GM18502 (cell line): ENCODE data around the gene UPK1A.
"Not testable (repeated sequence)": the region's sequence is repeated elsewhere in the genome, so short reads cannot be mapped to it uniquely, and the experiment has no call there.

Experiments
- ATAC-seq: cut with Tn5 transposase; IDR thresholded peaks from one replicate; pipeline ENCODE4 v1.9.1; 2021; ENCODE audit warnings: mild to moderate bottlenecking; ENCODE audit not compliant: unreplicated experiment, poor library complexity

UPK1A gene

GRCh38 chr19:35715981-35716800, 49.9 kb downstream of the UPK1A start:
- ATAC-seq, result no peak

- ATAC-seq, result peak; percentile 61
These were observed 50.7 kb downstream of the UPK1A start for GRCh38 chr19:35716801-35717664.

GRCh38 chr19:35717665-35718344, 51.5 kb downstream of the UPK1A start, which contains the start of gene KMT2B:
KMT2B (plus strand) TSS chr19:35718003; CDS start chr19:35718019, 16 bp downstream.
- peak; percentile 51 for ATAC-seq

DNA sequence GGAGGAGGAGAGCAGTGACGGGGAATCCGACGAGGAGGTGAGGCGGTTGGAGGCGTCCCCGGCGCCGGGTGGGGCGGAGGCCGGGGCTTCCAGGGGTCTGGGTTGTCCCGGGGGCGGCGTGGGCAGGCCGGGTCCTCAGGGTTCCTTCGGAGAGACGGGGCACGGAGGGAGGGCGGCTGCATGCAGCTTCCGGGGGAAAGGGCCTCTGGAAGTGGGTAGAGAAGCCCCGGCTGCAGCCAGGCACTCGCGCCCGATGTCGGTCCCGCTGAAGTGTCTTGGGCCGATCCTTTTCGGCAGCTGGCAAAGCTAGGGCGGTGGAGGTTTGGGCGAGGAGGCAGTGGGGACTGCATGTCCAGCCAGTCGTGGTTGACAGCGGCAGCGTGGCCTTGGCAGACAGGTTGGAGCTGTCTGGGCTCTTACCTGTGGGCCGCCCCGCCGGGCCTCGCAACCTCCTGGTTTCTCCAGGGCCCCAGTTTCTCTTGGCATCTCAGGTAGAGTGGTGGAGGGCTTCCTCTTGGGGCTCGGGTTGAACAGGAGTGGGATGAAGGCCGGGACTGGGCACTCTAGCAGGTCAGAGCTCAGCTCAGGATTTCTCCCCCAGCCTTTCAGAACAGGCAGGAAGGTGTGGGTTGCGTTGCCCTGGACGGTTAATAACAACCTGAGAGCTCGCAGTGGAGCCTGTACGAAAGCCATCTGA, 52.2 kb downstream of the UPK1A start:
- ATAC-seq, result peak; percentile 9

- no peak for ATAC-seq
These were observed 53.3 kb downstream of the UPK1A start for GRCh38 chr19:35719402-35720162.

DNA sequence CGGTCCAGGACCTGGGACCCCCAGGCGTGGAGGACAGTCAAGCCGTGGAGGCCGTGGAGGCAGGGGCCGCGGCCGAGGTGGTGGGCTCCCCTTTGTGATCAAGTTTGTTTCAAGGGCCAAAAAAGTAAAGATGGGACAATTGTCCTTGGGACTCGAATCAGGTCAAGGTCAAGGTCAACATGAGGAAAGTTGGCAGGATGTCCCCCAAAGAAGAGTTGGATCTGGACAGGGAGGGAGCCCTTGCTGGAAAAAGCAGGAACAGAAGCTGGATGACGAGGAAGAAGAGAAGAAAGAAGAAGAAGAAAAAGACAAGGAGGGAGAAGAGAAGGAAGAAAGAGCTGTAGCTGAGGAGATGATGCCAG, 53.8 kb downstream of the UPK1A start:
- no peak for ATAC-seq

GRCh38 chr19:35720648-35721047, 54.3 kb downstream of the UPK1A start:
- no peak for ATAC-seq

- no peak for ATAC-seq
These were observed 55.1 kb downstream of the UPK1A start for GRCh38 chr19:35721374-35721773.

DNA sequence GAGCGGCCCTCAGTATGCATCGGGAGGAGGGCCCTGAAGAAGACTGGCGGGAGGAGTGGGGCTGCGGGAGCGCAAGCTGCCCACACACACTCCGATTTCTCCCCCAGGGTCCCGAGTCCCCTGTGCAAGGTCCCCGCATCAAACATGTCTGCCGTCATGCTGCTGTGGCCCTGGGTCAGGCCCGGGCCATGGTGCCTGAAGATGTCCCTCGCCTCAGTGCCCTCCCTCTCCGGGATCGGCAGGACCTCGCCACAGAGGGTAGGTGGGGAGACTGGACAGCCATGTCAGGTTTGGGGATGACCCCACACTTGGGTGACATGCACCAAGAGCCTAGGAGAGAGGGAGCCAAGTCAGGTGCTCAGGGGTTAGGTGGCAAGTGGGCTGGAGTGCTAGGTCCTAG, 56.1 kb downstream of the UPK1A start:
- no peak for ATAC-seq

DNA sequence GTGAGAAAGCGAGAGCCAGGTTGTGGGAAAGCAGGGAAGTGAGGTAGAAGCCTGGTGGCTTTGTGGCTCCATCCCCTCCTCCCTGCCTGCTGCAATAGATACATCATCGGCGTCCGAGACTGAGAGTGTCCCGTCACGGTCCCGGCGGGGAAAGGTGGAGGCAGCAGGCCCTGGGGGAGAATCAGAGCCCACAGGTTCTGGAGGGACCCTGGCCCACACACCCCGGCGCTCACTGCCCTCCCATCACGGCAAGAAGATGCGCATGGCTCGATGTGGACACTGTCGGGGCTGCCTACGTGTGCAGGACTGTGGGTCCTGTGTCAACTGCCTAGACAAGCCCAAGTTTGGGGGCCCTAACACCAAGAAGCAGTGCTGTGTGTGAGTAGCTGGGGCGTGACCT, 56.6 kb downstream of the UPK1A start:
- ATAC-seq, result no peak

DNA sequence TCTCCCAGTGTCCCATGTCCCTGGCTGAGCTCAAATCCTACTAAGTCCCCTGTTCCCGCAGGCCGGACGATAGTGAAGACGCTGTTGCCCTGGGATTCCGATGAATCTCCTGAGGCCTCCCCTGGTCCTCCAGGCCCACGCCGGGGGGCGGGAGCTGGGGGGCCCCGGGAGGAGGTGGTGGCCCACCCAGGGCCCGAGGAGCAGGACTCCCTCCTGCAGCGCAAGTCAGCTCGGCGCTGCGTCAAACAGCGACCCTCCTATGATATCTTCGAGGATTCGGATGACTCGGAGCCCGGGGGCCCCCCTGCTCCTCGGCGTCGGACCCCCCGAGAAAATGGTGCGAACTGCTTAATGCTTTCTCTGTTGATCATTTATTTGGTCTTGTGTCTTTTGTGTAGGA, 57.4 kb downstream of the UPK1A start:
- no peak for ATAC-seq

- ATAC-seq, result not testable (repeated sequence)
These were observed 57.8 kb downstream of the UPK1A start for GRCh38 chr19:35724132-35724531.

- no peak for ATAC-seq
These were observed 58.2 kb downstream of the UPK1A start for GRCh38 chr19:35724560-35724959.

- no peak for ATAC-seq
These were observed 59.0 kb downstream of the UPK1A start for GRCh38 chr19:35725216-35725861.

- ATAC-seq, result no peak
These were observed 61.0 kb downstream of the UPK1A start for GRCh38 chr19:35727053-35727955.
